ENCODE data around the gene TMEM132C. TPM values are rescaled to one million over a fixed set of nuclear protein-coding genes. Genes with fewer than 3 reads are reported as not detected.

TMEM132C gene
- total and polyA plus RNA-seq, 2 of the 8 experiments (the other 6 are each of a cell fraction or from before 2014, with no cell fraction given), result 0.23 to 0.76 TPM

DNA sequence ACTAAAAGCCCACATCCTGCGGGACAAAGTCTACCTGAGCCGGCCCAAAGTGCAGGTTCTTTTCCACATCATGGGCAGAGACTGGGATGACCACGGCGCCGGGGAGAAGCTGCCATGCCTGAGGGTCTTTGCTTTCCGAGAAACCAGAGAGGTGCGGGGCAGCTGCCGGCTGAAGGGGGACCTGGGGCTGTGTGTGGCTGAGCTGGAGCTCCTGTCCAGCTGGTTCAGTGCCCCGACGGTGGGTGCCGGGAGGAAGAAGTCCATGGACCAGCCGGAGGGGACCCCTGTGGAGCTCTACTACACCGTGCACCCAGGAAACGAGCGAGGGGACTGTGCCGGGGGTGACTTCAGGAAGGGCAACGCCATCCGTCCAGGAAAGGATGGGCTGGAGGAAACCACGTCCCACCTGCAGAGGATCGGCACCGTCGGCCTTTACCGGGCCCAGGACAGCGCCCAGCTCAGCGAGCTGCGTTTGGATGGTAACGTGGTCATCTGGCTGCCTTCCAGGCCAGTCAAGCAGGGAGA, 148.1 kb downstream of the TMEM132C start (continued):
- TF ChIP-seq, protein P1, sequence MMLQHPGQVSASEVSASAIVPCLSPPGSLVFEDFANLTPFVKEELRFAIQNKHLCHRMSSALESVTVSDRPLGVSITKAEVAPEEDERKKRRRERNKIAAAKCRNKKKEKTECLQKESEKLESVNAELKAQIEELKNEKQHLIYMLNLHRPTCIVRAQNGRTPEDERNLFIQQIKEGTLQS (IDR thresholded peaks at IDR 0.05; ENCODE audit: insufficient read depth, low read depth, low read length), result no peak
